Activated gamma-delta T cell treated with anti-CD3 and anti-CD28 coated beads, Interleukin-2, amount 50 U/mL, for 16 hours (primary cell): ENCODE results near the gene BMERB1.
"Not testable (repeated sequence)": the region's sequence is repeated elsewhere in the genome, so short reads cannot be mapped to it uniquely, and the experiment has no call there.

Experiments used
- DNase-seq: peaks from one replicate; pipeline ENCODE4 v3.0.0-alpha.2; 2020; ENCODE audit warnings: low read depth

The BMERB1 gene

GRCh38 chr16:15523092-15523541, 88.7 kb downstream of the BMERB1 start:
- no peak for DNase-seq

DNA sequence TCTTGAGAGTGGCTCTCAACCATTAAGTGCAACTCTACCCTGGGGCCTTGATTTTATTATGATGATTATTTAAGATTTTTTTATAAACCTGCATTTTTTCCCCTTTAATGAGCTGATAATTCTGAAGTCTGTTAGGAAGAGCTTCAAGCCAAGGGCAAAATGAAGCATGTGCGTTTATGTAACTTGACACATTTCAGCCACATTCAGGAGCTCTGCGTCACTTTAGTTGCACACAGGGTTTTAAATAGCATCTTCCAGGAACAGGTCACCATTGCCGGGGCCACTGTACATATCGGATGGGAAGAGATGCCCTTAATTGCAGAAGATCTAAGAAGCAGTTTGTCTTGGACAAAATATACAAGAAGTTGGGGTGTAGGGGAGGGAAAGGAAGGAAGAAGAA, 89.6 kb downstream of the BMERB1 start:
- no peak for DNase-seq

DNA sequence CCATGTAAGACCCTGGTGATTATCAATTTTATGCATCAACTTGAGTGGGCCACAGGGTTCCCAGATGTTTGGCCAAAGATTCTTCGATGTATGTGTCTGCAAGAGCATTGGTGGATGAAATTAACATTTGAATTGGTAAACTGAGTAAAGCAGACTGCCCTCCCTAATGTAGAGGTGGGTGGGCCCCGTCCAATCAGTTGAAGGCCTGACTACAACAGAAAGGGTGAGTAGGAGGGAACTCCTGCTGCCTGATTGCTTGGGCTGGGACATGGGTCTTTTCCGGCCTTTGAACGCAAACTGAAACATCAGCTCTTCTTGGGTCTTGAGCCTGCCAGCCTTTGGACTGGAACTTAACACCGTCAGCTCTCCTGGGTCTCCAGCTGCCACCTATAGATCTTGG, 90.6 kb downstream of the BMERB1 start:
- no peak for DNase-seq

DNA sequence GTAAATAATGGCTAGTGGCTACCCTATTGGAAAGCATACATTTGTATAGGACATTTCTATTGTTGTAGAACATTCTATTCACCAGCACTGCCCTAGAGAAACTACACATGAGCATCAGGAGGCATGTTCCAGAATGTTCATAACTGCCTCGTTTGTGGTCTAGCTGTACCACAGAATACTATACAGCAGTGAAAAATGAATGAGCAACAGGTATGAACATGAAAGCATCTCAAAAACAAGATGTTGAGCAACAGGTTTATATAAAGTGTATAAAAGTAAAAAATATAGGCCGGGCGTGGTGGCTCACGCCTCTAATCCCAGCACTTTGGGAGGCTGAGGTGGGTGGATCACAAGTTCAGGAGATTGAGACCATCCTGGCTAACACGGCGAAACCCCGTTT, 91.7 kb downstream of the BMERB1 start:
- no peak for DNase-seq

- DNase-seq = no peak
Measured at GRCh38 chr16:15526731-15527130, 92.3 kb downstream of the BMERB1 start.

DNA sequence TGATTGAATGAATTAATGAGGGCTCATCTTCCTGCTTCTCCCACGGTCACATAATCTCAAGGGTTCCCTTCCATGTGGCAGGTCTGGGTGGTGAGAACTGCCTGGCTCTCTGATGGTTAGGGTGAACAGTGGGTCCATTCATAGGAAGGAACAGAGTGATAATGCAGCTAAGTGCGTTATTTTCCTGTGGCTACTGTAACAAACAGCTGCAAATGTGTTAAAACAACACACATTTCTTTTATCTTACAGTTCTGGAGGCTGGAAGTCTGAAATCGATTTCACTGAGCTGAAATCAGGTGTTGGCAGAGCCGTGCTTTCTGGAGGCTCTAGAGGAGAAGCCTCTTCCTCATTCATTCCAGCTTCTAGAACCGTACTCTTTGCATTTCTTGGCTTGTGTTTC, 95.3 kb downstream of the BMERB1 start:
- DNase-seq = no peak

GRCh38 chr16:15530085-15530484, 95.7 kb downstream of the BMERB1 start:
- DNase-seq = no peak

GRCh38 chr16:15532825-15533224, 98.4 kb downstream of the BMERB1 start:
- DNase-seq = no peak

- no peak for DNase-seq
Measured at GRCh38 chr16:15533386-15533785, 99.0 kb downstream of the BMERB1 start.

DNA sequence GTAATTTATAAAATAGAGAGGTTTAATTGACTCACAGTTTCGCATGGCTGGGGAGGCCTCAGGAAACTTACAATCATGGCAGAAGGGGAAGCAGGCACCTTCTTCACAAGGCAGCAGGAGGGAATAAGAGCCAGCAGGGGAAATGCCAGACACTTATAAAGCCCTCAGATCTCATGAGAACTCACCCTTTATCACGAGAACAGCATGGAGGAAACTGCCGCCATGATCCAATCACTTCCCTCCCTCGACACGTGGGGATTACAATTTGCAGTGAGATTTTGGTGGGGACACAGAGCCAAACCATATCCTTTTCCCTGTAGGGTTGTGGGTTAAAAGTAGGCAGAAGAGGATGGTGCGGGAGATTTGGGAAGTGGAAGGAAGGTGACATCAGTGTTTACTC, 101.4 kb downstream of the BMERB1 start:
- no peak for DNase-seq

DNA sequence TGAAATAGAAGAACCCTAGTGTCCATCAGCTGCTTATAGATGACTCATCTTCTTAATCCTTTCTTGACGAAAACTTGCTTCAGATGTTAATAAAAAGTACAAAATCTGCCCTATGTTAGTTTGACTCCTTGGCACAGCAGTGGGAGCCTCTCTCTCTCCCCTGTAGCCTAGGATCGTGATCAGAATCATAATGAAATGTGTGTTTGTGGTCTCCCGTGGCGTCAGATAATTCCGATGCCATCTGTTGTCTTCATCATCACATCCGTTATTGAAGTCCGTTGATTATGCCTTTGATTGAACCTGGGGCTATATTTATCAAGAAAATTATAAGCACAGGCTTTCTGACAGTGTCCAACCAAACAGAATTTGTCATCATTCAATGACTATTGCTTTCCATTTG, 102.5 kb downstream of the BMERB1 start:
- no peak for DNase-seq

- no peak for DNase-seq
Measured at GRCh38 chr16:15538507-15538906, 104.1 kb downstream of the BMERB1 start.

- DNase-seq = no peak
Measured at GRCh38 chr16:15539197-15539596, 104.8 kb downstream of the BMERB1 start.

DNA sequence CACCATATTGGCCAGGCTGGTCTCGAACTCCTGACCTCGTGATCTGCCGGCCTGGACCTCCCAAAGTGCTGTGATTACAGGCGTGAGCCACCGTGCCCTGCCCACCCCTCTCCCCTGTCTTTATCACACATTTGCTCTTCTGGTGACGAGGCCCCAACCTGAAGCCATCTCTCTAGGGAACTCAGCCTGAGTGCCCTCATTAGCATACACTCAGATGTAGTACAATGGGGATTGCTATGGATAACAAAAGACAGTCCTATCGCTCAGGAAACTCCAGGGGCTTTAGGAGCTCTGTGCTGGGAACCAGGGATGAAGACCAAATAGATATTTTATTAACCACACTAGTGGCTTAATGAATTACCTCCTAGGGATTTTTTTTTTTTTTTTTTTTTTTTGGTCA, 107.9 kb downstream of the BMERB1 start:
- no peak for DNase-seq

DNA sequence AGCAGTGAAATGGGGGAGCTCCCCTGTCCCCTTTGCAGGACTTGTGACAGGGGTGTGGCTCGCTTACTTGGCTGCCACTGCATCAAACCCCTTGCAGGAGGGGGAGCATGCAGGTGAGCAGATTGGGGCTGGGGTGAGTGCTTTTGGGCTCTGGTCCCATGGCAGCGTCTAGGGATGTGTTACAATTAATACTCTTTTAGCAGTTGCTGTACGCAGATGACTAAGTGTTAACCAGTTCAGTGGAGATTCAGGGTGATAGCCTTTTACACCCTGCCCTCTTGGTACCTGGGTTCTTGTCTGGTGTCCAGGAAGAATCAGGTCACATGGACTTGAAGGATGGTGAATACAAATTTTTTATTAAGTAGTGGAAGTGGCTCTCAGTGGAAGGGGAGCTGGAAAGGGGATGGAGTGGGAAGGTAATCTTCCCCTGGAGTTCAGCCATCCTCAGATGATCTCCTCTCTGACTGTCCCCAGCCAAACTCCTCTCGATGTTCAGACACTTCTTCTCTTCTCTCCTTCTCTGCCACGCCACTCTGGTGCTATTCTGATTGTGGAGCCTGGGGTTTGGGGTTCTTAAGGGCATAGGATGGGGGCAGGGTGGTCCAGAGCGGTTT, 108.5 kb downstream of the BMERB1 start:
- no peak for DNase-seq

- DNase-seq = no peak
Measured at GRCh38 chr16:15544405-15544804, 110.0 kb downstream of the BMERB1 start.

DNA sequence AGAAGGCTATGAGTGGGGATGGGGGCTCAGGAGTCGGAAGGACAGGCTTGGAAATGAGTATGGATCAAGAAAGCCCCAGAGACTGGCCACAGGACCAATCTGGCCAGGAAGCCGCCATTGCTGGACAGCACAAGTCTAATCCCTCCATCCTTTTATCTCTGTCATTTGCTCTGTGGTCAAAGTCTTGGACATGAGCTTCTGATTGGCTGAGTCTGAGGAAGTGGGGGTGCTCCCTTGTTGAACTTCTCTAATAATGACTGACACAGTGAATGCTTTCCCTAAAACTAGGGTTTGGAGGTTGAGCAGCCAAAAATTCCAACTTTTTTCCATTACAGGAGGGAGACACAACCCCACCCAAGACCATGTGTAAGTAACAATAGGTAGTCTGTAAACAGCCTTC, 111.2 kb downstream of the BMERB1 start:
- DNase-seq = no peak

DNA sequence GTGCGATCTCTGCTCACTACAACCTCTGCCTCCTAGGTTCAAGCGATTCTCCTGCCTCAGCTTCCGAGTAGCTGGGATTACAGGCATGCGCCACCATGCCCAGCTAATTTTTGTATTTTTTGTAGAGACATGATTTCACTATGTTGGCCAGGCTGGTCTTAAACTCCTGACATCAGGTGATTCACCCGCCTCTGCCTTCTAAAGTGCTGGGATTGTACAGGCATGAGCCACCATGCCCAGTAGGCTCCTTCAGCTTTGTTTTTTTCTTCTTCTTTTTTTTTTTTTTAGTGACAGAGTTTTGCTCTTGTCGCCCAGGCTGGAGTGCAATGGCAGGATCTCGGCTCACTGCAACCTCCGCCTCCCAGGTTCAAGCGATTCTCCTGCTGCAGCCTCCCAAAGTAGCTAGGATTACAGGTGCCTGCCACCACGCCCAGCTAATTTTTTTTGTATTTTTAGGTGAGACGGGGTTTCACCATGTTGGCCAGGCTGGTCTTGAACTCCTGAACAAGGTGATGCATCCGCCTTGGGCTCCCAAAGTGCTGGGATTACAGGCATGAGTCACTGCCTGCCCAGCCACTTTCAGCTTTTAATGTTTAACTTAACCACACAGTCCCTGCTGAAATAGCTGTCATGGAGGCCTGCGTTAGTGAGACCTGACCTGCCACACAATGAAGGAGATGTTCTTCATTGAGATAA, 112.8 kb downstream of the BMERB1 start:
- DNase-seq = not testable (repeated sequence)

- no peak for DNase-seq
Measured at GRCh38 chr16:15547768-15548096, 113.3 kb downstream of the BMERB1 start.

GRCh38 chr16:15548482-15548891, 114.1 kb downstream of the BMERB1 start:
- no peak for DNase-seq

GRCh38 chr16:15552507-15552906, 118.1 kb downstream of the BMERB1 start:
- no peak for DNase-seq

- DNase-seq = no peak
Measured at GRCh38 chr16:15553313-15554088, 119.1 kb downstream of the BMERB1 start.

- no peak for DNase-seq
Measured at GRCh38 chr16:15556130-15556529, 121.7 kb downstream of the BMERB1 start.
